Activated T-cell treated with anti-CD3 and anti-CD28 coated beads, Interleukin-2, amount 50 U/mL, for 72 hours (primary cell): Measurements from ENCODE around the gene ZW10. TPM values are rescaled to one million over a fixed set of nuclear protein-coding genes. Genes with fewer than 3 reads are reported as not detected.
A peak's percentile ranks its signal among the peaks of the same experiment; 100 is the strongest.
"Not testable (repeated sequence)": the region's sequence is repeated elsewhere in the genome, so short reads cannot be mapped to it uniquely, and the experiment has no call there.

Source experiments
- ATAC-seq, 2 donors: fragments of 150-1000 bp; cut with Tn5 transposase; replicated peaks in 1 of 2; 2 replicates each; pipeline ENCODE4 v1.10.0; 2021; ENCODE audit warnings: moderate library complexity in 2 of 2, mild to moderate bottlenecking in 1 of 2
- DNase-seq, 2 donors: peaks; one replicate each; pipeline ENCODE4 v3.0.0; 2021 to 2022; ENCODE audit warnings: mixed read lengths in 1 of 2
- H3K27ac Mint-ChIP-seq: one replicate; pipeline ENCODE4 v1.8.0; 2022; ENCODE audit warnings: mild to moderate bottlenecking, moderate library complexity, mixed read lengths
- H3K27me3 Mint-ChIP-seq: one replicate; pipeline ENCODE4 v1.8.0; 2022; ENCODE audit warnings: low read depth, mixed read lengths
- H3K36me3 Mint-ChIP-seq, 2 donors: one replicate each; pipeline ENCODE4 v1.8.0; 2022; ENCODE audit warnings: mixed read lengths in 2 of 2, mild to moderate bottlenecking in 1 of 2; ENCODE audit not compliant: insufficient read depth in 2 of 2
- H3K4me1 Mint-ChIP-seq: one replicate; pipeline ENCODE4 v1.8.0; 2022; ENCODE audit warnings: low read depth, mixed read lengths
- H3K4me3 Mint-ChIP-seq, 2 donors: one replicate each; pipeline ENCODE4 v1.8.0; 2022; ENCODE audit warnings: mild to moderate bottlenecking in 2 of 2, mixed read lengths in 2 of 2, moderate library complexity in 2 of 2
- H3K9me3 Mint-ChIP-seq, 2 donors: one replicate each; pipeline ENCODE4 v1.8.0; 2022; ENCODE audit warnings: mixed read lengths in 2 of 2
- total RNA-seq, 2 donors: library from RNA; stranded (reverse); gene quantifications; one replicate each; pipeline ENCODE4 v1.2.3, GENCODE V29; 2022

Gene ZW10
- 10 to 100 TPM; 13.7 to 16.6 TPM for total RNA-seq

GRCh38 chr11:113773416-113774173 is at the start of gene ZW10:
Gene ZW10 (minus strand): TSS chr11:113773692. CDS start chr11:113773666, 26 bp downstream.
- DNase-seq (peak; percentile 95), ATAC-seq (peak; percentile 98)
- Mint-ChIP-seq H3K9me3 (no peaks in the 10 kb centered on the region), H3K4me1 (peaks cover 29% of the 10 kb centered on the region), H3K27ac (peak within 1 kb of the TSS; percentile 98), H3K36me3 (peaks cover 6 to 9% of the 10 kb centered on the region in 2 donors), H3K27me3 (no peaks in the 10 kb centered on the region), H3K4me3 (peak within 1 kb of the TSS; percentile 98 to 100)

- Mint-ChIP-seq H3K4me1 (no peaks in the 10 kb centered on the region), H3K36me3 (peaks cover 0 to 2% of the 10 kb centered on the region in 2 donors), H3K27ac (no peak overlapping the region), H3K9me3 (no peaks in the 10 kb centered on the region), H3K4me3 (no peak overlapping the region), H3K27me3 (no peaks in the 10 kb centered on the region)
- no peak for DNase-seq
- ATAC-seq, result no peak
Observed at GRCh38 chr11:113818426-113818825, 44.9 kb upstream of the ZW10 start.

GRCh38 chr11:113817626-113818025 is 44.1 kb upstream of the ZW10 start:
- H3K9me3 Mint-ChIP-seq, result no peaks in the 10 kb centered on the region
- DNase-seq (no peak), ATAC-seq (no peak)
- no peaks in the 10 kb centered on the region for H3K27me3 Mint-ChIP-seq
- H3K27ac Mint-ChIP-seq, result no peak overlapping the region
- no peaks in the 10 kb centered on the region for H3K4me1 Mint-ChIP-seq
- peaks cover 0 to 5% of the 10 kb centered on the region in 2 donors for H3K36me3 Mint-ChIP-seq
- no peak overlapping the region for H3K4me3 Mint-ChIP-seq

- peaks cover 0 to 6% of the 10 kb centered on the region in 2 donors for H3K36me3 Mint-ChIP-seq
Observed at GRCh38 chr11:113817162-113817561, 43.7 kb upstream of the ZW10 start.

GRCh38 chr11:113814181-113814580 is 40.7 kb upstream of the ZW10 start:
- Mint-ChIP-seq H3K27me3 (no peaks in the 10 kb centered on the region), H3K4me1 (no peaks in the 10 kb centered on the region), H3K4me3 (no peak overlapping the region), H3K27ac (no peak overlapping the region), H3K36me3 (peaks cover 0 to 6% of the 10 kb centered on the region in 2 donors), H3K9me3 (no peaks in the 10 kb centered on the region)
- DNase-seq (no peak), ATAC-seq (no peak)

More at GRCh38 chr11:113817162-113817561, 43.7 kb upstream of the ZW10 start:
- no peak overlapping the region for H3K4me3 Mint-ChIP-seq
- no peak overlapping the region for H3K27ac Mint-ChIP-seq
- H3K4me1 Mint-ChIP-seq, result no peaks in the 10 kb centered on the region
- H3K27me3 Mint-ChIP-seq, result no peaks in the 10 kb centered on the region
- H3K9me3 Mint-ChIP-seq, result no peaks in the 10 kb centered on the region
- no peak for DNase-seq
- ATAC-seq, result no peak

GRCh38 chr11:113808931-113809330 is 35.4 kb upstream of the ZW10 start:
- Mint-ChIP-seq H3K36me3 (peaks cover 0 to 14% of the 10 kb centered on the region in 2 donors), H3K27ac (no peak overlapping the region), H3K9me3 (no peaks in the 10 kb centered on the region), H3K4me1 (no peaks in the 10 kb centered on the region), H3K27me3 (no peaks in the 10 kb centered on the region), H3K4me3 (no peak overlapping the region)
- DNase-seq (no peak), ATAC-seq (no peak)

GRCh38 chr11:113806406-113806805 is 32.9 kb upstream of the ZW10 start:
- H3K4me1 Mint-ChIP-seq, result no peaks in the 10 kb centered on the region
- H3K9me3 Mint-ChIP-seq, result no peaks in the 10 kb centered on the region
- H3K27ac Mint-ChIP-seq, result no peak overlapping the region
- no peak overlapping the region for H3K4me3 Mint-ChIP-seq
- peak; percentile 5 to 6 for DNase-seq
- peaks cover 0 to 9% of the 10 kb centered on the region in 2 donors for H3K36me3 Mint-ChIP-seq
- peak in 1 of 2 donors; percentile 35 for ATAC-seq
- H3K27me3 Mint-ChIP-seq, result no peaks in the 10 kb centered on the region

GRCh38 chr11:113805640-113806039 is 32.1 kb upstream of the ZW10 start:
- no peaks in the 10 kb centered on the region for H3K4me1 Mint-ChIP-seq
- H3K4me3 Mint-ChIP-seq, result no peak overlapping the region
- H3K27me3 Mint-ChIP-seq, result no peaks in the 10 kb centered on the region
- H3K36me3 Mint-ChIP-seq, result peaks cover 0 to 15% of the 10 kb centered on the region in 2 donors
- ATAC-seq (no peak), DNase-seq (no peak)
- H3K27ac Mint-ChIP-seq, result no peak overlapping the region
- no peaks in the 10 kb centered on the region for H3K9me3 Mint-ChIP-seq

GRCh38 chr11:113802621-113803020 is 29.1 kb upstream of the ZW10 start:
- H3K27ac Mint-ChIP-seq, result no peak overlapping the region
- ATAC-seq, result no peak
- no peaks in the 10 kb centered on the region for H3K4me1 Mint-ChIP-seq
- peaks cover 0 to 14% of the 10 kb centered on the region in 2 donors for H3K36me3 Mint-ChIP-seq
- DNase-seq, result no peak
- H3K27me3 Mint-ChIP-seq, result no peaks in the 10 kb centered on the region
- H3K4me3 Mint-ChIP-seq, result no peak overlapping the region
- H3K9me3 Mint-ChIP-seq, result no peaks in the 10 kb centered on the region

- peak in 1 of 2 donors; percentile 5 for DNase-seq
- ATAC-seq, result peak; percentile 41 to 55
- H3K27me3 Mint-ChIP-seq, result no peaks in the 10 kb centered on the region
Observed at GRCh38 chr11:113796663-113797259, 23.3 kb upstream of the ZW10 start.

GRCh38 chr11:113789675-113790320 is 16.3 kb upstream of the ZW10 start:
- Mint-ChIP-seq H3K27ac (no peak overlapping the region), H3K27me3 (peaks cover 16% of the 10 kb centered on the region), H3K36me3 (no peaks in the 10 kb centered on the region), H3K4me1 (no peaks in the 10 kb centered on the region), H3K4me3 (no peak overlapping the region), H3K9me3 (no peaks in the 10 kb centered on the region)
- DNase-seq (no peak), ATAC-seq (no peak)

More at GRCh38 chr11:113796663-113797259, 23.3 kb upstream of the ZW10 start:
- H3K9me3 Mint-ChIP-seq, result no peaks in the 10 kb centered on the region
- no peak overlapping the region for H3K4me3 Mint-ChIP-seq
- no peaks in the 10 kb centered on the region for H3K4me1 Mint-ChIP-seq
- peaks cover 0 to 8% of the 10 kb centered on the region in 2 donors for H3K36me3 Mint-ChIP-seq
- H3K27ac Mint-ChIP-seq, result no peak overlapping the region

- H3K9me3 Mint-ChIP-seq, H3K4me3 Mint-ChIP-seq, H3K27ac Mint-ChIP-seq: not testable (repeated sequence)
Observed at GRCh38 chr11:113789016-113789415, 15.5 kb upstream of the ZW10 start.

GRCh38 chr11:113782134-113782533 is 8.6 kb upstream of the ZW10 start:
- Mint-ChIP-seq H3K27me3 (peaks cover 28% of the 10 kb centered on the region), H3K4me3 (no peak overlapping the region), H3K4me1 (no peaks in the 10 kb centered on the region), H3K9me3 (no peaks in the 10 kb centered on the region), H3K36me3 (no peaks in the 10 kb centered on the region), H3K27ac (no peak overlapping the region)
- DNase-seq, result no peak
- ATAC-seq, result no peak

More at GRCh38 chr11:113789016-113789415, 15.5 kb upstream of the ZW10 start:
- DNase-seq, H3K4me1 Mint-ChIP-seq, H3K36me3 Mint-ChIP-seq, ATAC-seq: not testable (repeated sequence)
- peaks cover 24% of the 10 kb centered on the region for H3K27me3 Mint-ChIP-seq
